ENCODE data around the gene BRIP1.

DNA sequence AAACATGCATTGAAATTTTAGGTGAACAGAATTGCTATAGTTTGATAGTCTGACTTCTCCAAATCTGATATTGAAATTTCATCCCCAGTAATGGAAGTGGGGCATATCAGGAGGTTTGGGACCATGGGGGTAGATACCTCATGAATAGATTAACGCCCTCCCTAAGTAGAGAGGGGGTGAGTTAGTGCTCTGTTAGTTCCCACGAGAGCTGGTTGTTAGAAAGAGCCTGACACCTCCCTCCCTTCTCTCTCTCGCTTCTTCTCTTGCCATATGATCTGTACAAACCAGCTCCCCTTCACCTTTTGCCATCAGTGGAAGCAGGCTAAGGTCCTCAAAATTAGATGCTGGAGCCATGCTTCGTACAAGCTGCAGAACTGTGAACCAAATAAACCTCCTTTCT, 78.8 kb downstream of the BRIP1 start:
- TF ChIP-seq EZH2 (IDR thresholded peaks at IDR 0.05; ENCODE audit: insufficient read depth, poor library complexity, severe bottlenecking) (no peak), EZH2phosphoT487 (IDR thresholded peaks at IDR 0.05; ENCODE audit: insufficient read depth, low read depth) (no peak)

Measured in GM23248 (cell line).